ENCODE data around the gene PIP5KL1.

Gene PIP5KL1

GRCh38 chr9:127930231-127931091 lies at the start of gene PIP5KL1:
Gene PIP5KL1 (minus strand): TSS chr9:127930777. CDS start chr9:127930752, 25 bp downstream.
- peak; percentile 86 for DNase-seq

- DNase-seq, result peak; percentile 77
These were observed 49.6 kb upstream of the PIP5KL1 start for GRCh38 chr9:127980060-127980705.

- peak; percentile 69 for DNase-seq
These were observed 48.9 kb upstream of the PIP5KL1 start for GRCh38 chr9:127979333-127980059.

- DNase-seq, result no peak
These were observed 48.4 kb upstream of the PIP5KL1 start for GRCh38 chr9:127979015-127979332.

GRCh38 chr9:127977884-127978647 lies 47.5 kb upstream of the PIP5KL1 start:
- no peak for DNase-seq

GRCh38 chr9:127977009-127977883 lies 46.7 kb upstream of the PIP5KL1 start:
- peak; percentile 23 for DNase-seq

- peak; percentile 88 for DNase-seq
These were observed 45.9 kb upstream of the PIP5KL1 start for GRCh38 chr9:127976498-127976897.

- DNase-seq, result no peak
These were observed 45.1 kb upstream of the PIP5KL1 start for GRCh38 chr9:127975376-127976315.

GRCh38 chr9:127974769-127975261 lies 44.2 kb upstream of the PIP5KL1 start:
- no peak for DNase-seq

GRCh38 chr9:127974001-127974768 lies 43.6 kb upstream of the PIP5KL1 start:
- no peak for DNase-seq

- no peak for DNase-seq
These were observed 42.8 kb upstream of the PIP5KL1 start for GRCh38 chr9:127973169-127974000.

GRCh38 chr9:127972236-127972871 lies 41.8 kb upstream of the PIP5KL1 start:
- DNase-seq, result no peak

- DNase-seq, result peak; percentile 41
These were observed 41.0 kb upstream of the PIP5KL1 start for GRCh38 chr9:127971357-127972235.

- DNase-seq, result peak; percentile 96
These were observed 40.1 kb upstream of the PIP5KL1 start for GRCh38 chr9:127970401-127971313.

GRCh38 chr9:127968700-127969383 lies 38.3 kb upstream of the PIP5KL1 start:
- peak; percentile 72 for DNase-seq
